ENCODE data around the gene CAD. TPM values are rescaled to one million over a fixed set of nuclear protein-coding genes. Genes with fewer than 3 reads are reported as not detected.

The CAD gene
- total and polyA plus RNA-seq, 2 donors (not counting 1 experiment from before 2014, with no cell fraction given) = 35.6 to 48.5 TPM

GRCh38 chr2:27262379-27263286 lies 45.5 kb downstream of the CAD start, which contains the start of gene SLC30A3:
Gene SLC30A3, minus strand, starts transcription at chr2:27263047. Its CDS starts 141 bp downstream, at chr2:27262906.
- peak; percentile 73 for ATAC-seq (ENCODE audit: low read depth)
- intact Hi-C loops (cut with micrococcal nuclease) = loop anchor here (1.0 to 5.0 kb wide), 3 partner anchors 40 to 50 kb away; partner anchors contain the start of genes ATRAID, CAD and SLC5A6
- Histone ChIP-seq H2AFZ (ENCODE audit: insufficient read depth, low read depth, low read length, poor library complexity, severe bottlenecking) (peak within 1 kb of the TSS; percentile 91), H3K9me3 (ENCODE audit: control extremely low read depth in 1 of 3, control insufficient read depth in 2 of 3, insufficient read depth in 1 of 3, low read length in 2 of 3) (peaks cover 0 to 8% (median 0%) of the 10 kb centered on the region in 3 donors), H3K9ac (ENCODE audit: low read length) (peak within 1 kb of the TSS; percentile 74), H3K4me1 (ENCODE audit: control insufficient read depth in 2 of 2, insufficient read depth in 2 of 2, low read length in 2 of 2) (peaks cover 35 to 38% of the 10 kb centered on the region in 2 donors), H3K79me2 (ENCODE audit: control insufficient read depth, insufficient read depth, low read length) (no peaks in the 10 kb centered on the region), H3K27me3 (replicated peaks in 1 of 4; ENCODE audit: control extremely low read depth in 1 of 4, control insufficient read depth in 3 of 4, insufficient read depth in 4 of 4, low read length in 3 of 4) (peaks cover 0 to 88% (median 35%) of the 10 kb centered on the region in 4 experiments), H3K4me3 (ENCODE audit: control extremely low read depth in 1 of 5, extremely low read depth in 1 of 5, insufficient read depth in 1 of 5, low read depth in 2 of 5, low read length in 4 of 5) (peak within 1 kb of the TSS in 4 of 5 experiments; percentile 47 to 68 (median 64)), H3K4me2 (replicated peaks; ENCODE audit: low read depth, low read length, poor library complexity, severe bottlenecking) (peak within 1 kb of the TSS; percentile 99), H3K27ac (ENCODE audit: low read length in 2 of 2) (no peak within 1 kb of the TSS), H3K36me3 (replicated peaks in 1 of 2; ENCODE audit: control extremely low read depth in 1 of 2, control insufficient read depth in 1 of 2, extremely low read depth in 1 of 2, insufficient read depth in 2 of 2, low read length in 1 of 2) (no peaks in the 10 kb centered on the region), H4K20me1 (ENCODE audit: control insufficient read depth, insufficient read depth, low read length, poor library complexity, severe bottlenecking) (no peaks in the 10 kb centered on the region)
- Mint-ChIP-seq H3K4me1 (peaks cover 35% of the 10 kb centered on the region), H3K4me3 (peak within 1 kb of the TSS; percentile 94), H3K27ac (peak within 1 kb of the TSS; percentile 68), H3K9me3 (ENCODE audit: insufficient read depth) (no peaks in the 10 kb centered on the region), H3K27me3 (peaks cover 54% of the 10 kb centered on the region)
- TF ChIP-seq EZH2 (IDR thresholded peaks at IDR 0.05; ENCODE audit: borderline replicate concordance, insufficient read depth, low read depth, low read length, poor library complexity, severe bottlenecking) = peak; percentile 24
- no peak for TF ChIP-seq CTCF (IDR thresholded peaks at IDR 0.05)
- peak; percentile 76 for DNase-seq
- ChIA-PET POLR2A (no interaction called here), CTCF (interaction anchor here (0.5 to 6.0 kb wide), 6 partner anchors 17 to 419 kb away, joined by 3 to 50 read pairs (median 3); no protein-coding TSS in a partner anchor)
- under 1% methylated on average over 96 of the region's 96 CpGs for WGBS (ENCODE audit: insufficient coverage)

All from B cell (primary cell).